ENCODE data around the gene GART. TPM values are rescaled to one million over a fixed set of nuclear protein-coding genes. Genes with fewer than 3 reads are reported as not detected.

GART gene
- polyA plus RNA-seq, 2 of the 4 experiments (the other 2 are of a cell fraction): 42.3 to 70.2 TPM

GRCh38 chr21:33546086-33546485, 4.2 kb upstream of the GART start:
- ChIA-PET CTCF (no interaction called here), POLR2A (no interaction called here)
- FAIRE-seq (no peak), ATAC-seq (no peak), DNase-seq (ENCODE audit: low read depth in 1 of 2, low spot score in 1 of 2) (no peak)
- Histone ChIP-seq H3K4me1 (peaks cover 9% of the 10 kb centered on the region; the same call in 2 of the 3 replicates), H3K4me2 (peak overlapping the region; percentile 83; the same call in 2 of the 3 replicates), H3K4me3 (no peak overlapping the region), H3K9me3 (no peaks in the 10 kb centered on the region), H3K27ac (no peak overlapping the region)
- TF ChIP-seq GATA3 (IDR thresholded peaks at IDR 0.05; ENCODE audit: borderline replicate concordance): no peak
- TF ChIP-seq ZSCAN20 (CRISPR knock-in tag; IDR thresholded peaks at IDR 0.05): no peak
- no peak for TF ChIP-seq ZFP36 (IDR thresholded peaks at IDR 0.05; ENCODE audit: borderline replicate concordance, partially characterized antibody)
- no peak for TF ChIP-seq JUN (IDR thresholded peaks at IDR 0.05)
- no peak for TF ChIP-seq EHF (CRISPR knock-in tag; IDR thresholded peaks at IDR 0.05)
- 81% methylated on average over 3 of the region's 3 CpGs for WGBS (ENCODE audit: missing lambda C conversion rate)

- Histone ChIP-seq H3K4me2 (peak overlapping the region; percentile 83), H3K27ac (no peak overlapping the region), H3K4me3 (peak overlapping the region; percentile 79), H3K9me3 (no peaks in the 10 kb centered on the region), H3K4me1 (peaks cover 20% of the 10 kb centered on the region)
- no peak for DNase-seq (ENCODE audit: low read depth in 1 of 2, low spot score in 1 of 2)
- no peak for ATAC-seq
- ChIA-PET POLR2A (no interaction called here), CTCF (interaction anchor here (1.1 to 1.4 kb wide), 2 partner anchors 9 to 10 kb away, joined by 3 to 4 read pairs; no protein-coding TSS in a partner anchor)
- 9% methylated on average over 8 of the region's 8 CpGs for WGBS (ENCODE audit: missing lambda C conversion rate)
- FAIRE-seq: no peak
- TF ChIP-seq RAD21 (conservative IDR thresholded peaks at IDR 0.05 in 1 of 2, IDR thresholded peaks at IDR 0.05 in 1 of 2): no peak
- no peak for TF ChIP-seq TFCP2L1 (CRISPR knock-in tag; IDR thresholded peaks at IDR 0.05)
Observed at GRCh38 chr21:33544451-33545195, 2.7 kb upstream of the GART start.

- TF ChIP-seq ZC3H11A (IDR thresholded peaks at IDR 0.05) (no peak), MAZ (IDR thresholded peaks at IDR 0.05; ENCODE audit: borderline replicate concordance, low read depth, low read length) (no peak), NR3C1 (IDR thresholded peaks at IDR 0.05) (no peak), MAFK (IDR thresholded peaks at IDR 0.05; ENCODE audit: partially characterized antibody) (no peak), EHF (CRISPR knock-in tag; IDR thresholded peaks at IDR 0.05) (no peak), ZFP36 (IDR thresholded peaks at IDR 0.05; ENCODE audit: borderline replicate concordance, partially characterized antibody) (no peak), PBX3 (IDR thresholded peaks at IDR 0.05) (no peak), CHD4 (IDR thresholded peaks at IDR 0.05; ENCODE audit: borderline replicate concordance) (no peak), POLR2AphosphoS2 (conservative IDR thresholded peaks at IDR 0.05; ENCODE audit: low read length) (no peak), FOSL2 (IDR thresholded peaks at IDR 0.05) (no peak), FOSL2 (CRISPR knock-in tag; IDR thresholded peaks at IDR 0.05) (no peak)
- peaks cover 22% of the 10 kb centered on the region for H3K4me1 ChIP-seq
- CTCF ChIA-PET: no interaction called here
- FAIRE-seq (no peak), DNase-seq (ENCODE audit: low read depth in 1 of 2, low spot score in 1 of 2) (no peak), ATAC-seq (peak in 1 of 2 experiments; percentile 45; a peak in 4 of 6 replicates)
- peak overlapping the region; percentile 79 for H3K4me3 ChIP-seq
- POLR2A ChIA-PET: interaction anchor here (0.9 to 1.1 kb wide), 2 partner anchors 45 to 62 kb away, joined by 3 to 5 read pairs; partner anchors contain the start of gene DONSON
- H3K27ac ChIP-seq: peak overlapping the region; percentile 97 to 98
- H3K9me3 ChIP-seq: no peaks in the 10 kb centered on the region
- H3K4me2 ChIP-seq: peak overlapping the region; percentile 83
- WGBS (ENCODE audit: missing lambda C conversion rate): under 1% methylated on average over 26 of the region's 26 CpGs
Observed at GRCh38 chr21:33543505-33544129, 1.7 kb upstream of the GART start.

All from A549 (cell line).